Caco-2 (cell line): ENCODE data around the gene MAN1A1. TPM values are rescaled to one million over a fixed set of nuclear protein-coding genes. Genes with fewer than 3 reads are reported as not detected.

ENCODE experiments used
- BruUV-seq: library from RNA; stranded (reverse); fragments of 400-500 nt; replicated peaks from 2 replicates; lab custom pipeline; 2021; lab: Mats Ljungman, UMichigan
- CTCF ChIA-PET: fragments of 300-600 bp; sonication (Branson Sonifier 250); formaldehyde crosslinking; loops from one replicate; lab custom pipeline; 2022; ENCODE audit warnings: antibody characterized with exemption; lab: Charles Lee
- POLR2A ChIA-PET: fragments of 300-600 bp; sonication (Branson Sonifier 250); formaldehyde crosslinking; loops from one replicate; lab custom pipeline; 2022; ENCODE audit warnings: antibody characterized with exemption; lab: Charles Lee
- DNase-seq, 2 experiments: peaks; one replicate each; pipeline versions ENCODE4 v3.0.0 to v3.0.0-alpha.2; 2020 to 2022
- H3K27me3 ChIP-seq: replicated peaks from 2 replicates; pipeline ENCODE4 v1.6.0; 2011; ENCODE audit warnings: low read length; ENCODE audit not compliant: control insufficient read depth, insufficient read depth
- H3K36me3 ChIP-seq: 2 replicates; pipeline ENCODE4 v1.5.1; 2011; ENCODE audit warnings: low read length; ENCODE audit not compliant: control insufficient read depth, insufficient read depth
- H3K4me1 ChIP-seq: fragments of 250-450 bp; sonication (Bioruptor Pico); 2 replicates; pipeline ENCODE4 v1.5.1; 2020; ENCODE audit warnings: mild to moderate bottlenecking
- H3K4me3 ChIP-seq: 2 replicates; pipeline ENCODE4 v1.5.1; 2011; ENCODE audit warnings: low read depth, mild to moderate bottlenecking, control low read depth, low read length
- H3K9me3 ChIP-seq: fragments of 250-450 bp; sonication (Bioruptor Pico); 2 replicates; pipeline ENCODE4 v1.5.1; 2020; ENCODE audit warnings: mild to moderate bottlenecking, moderate library complexity
- H3K27ac Mint-ChIP-seq: one replicate; pipeline ENCODE4 v1.8.0; 2022; ENCODE audit warnings: mixed read lengths; ENCODE audit not compliant: unreplicated experiment
- H3K27me3 Mint-ChIP-seq: one replicate; pipeline ENCODE4 v1.8.0; 2022; ENCODE audit warnings: mixed read lengths; ENCODE audit not compliant: insufficient read depth, unreplicated experiment
- H3K36me3 Mint-ChIP-seq: one replicate; pipeline ENCODE4 v1.8.0; 2022; ENCODE audit warnings: mild to moderate bottlenecking, mixed read lengths; ENCODE audit not compliant: insufficient read depth, unreplicated experiment
- H3K4me1 Mint-ChIP-seq: one replicate; pipeline ENCODE4 v1.8.0; 2022; ENCODE audit warnings: low read depth, mixed read lengths; ENCODE audit not compliant: unreplicated experiment
- H3K4me3 Mint-ChIP-seq: one replicate; pipeline ENCODE4 v1.8.0; 2022; ENCODE audit warnings: mild to moderate bottlenecking, moderate library complexity, mixed read lengths; ENCODE audit not compliant: unreplicated experiment
- H3K9me3 Mint-ChIP-seq: one replicate; pipeline ENCODE4 v1.8.0; 2022; ENCODE audit warnings: mixed read lengths; ENCODE audit not compliant: unreplicated experiment
- CTCF ChIP-seq, 2 experiments: fragments of 200-600 bp in 1 of 2; IDR thresholded peaks; 1 replicate in 1 of 2; 2 replicates in 1 of 2; pipeline versions ENCODE4 v1.5.1 to v1.8.0; 2011 to 2022; ENCODE audit warnings: antibody characterized with exemption in 1 of 2, control low read depth in 1 of 2, inconsistent platforms in 1 of 2, low read depth in 1 of 2, low read length in 1 of 2, mild to moderate bottlenecking in 1 of 2, moderate library complexity in 1 of 2; ENCODE audit not compliant: insufficient read depth in 1 of 2, severe bottlenecking in 1 of 2, unreplicated experiment in 1 of 2
- intact Hi-C: fragments of 100-400 bp; cut with micrococcal nuclease; formaldehyde crosslinking; loops from one replicate; pipeline ENCODE4 v1.10.0; 2022; ENCODE audit not compliant: unreplicated experiment
- total RNA-seq: library from RNA; stranded (reverse); gene quantifications from 2 replicates; pipeline ENCODE4 v1.2.3, GENCODE V29; 2022

The MAN1A1 gene
- total RNA-seq, 1 experiment from 2014 or later: 28.7 TPM

DNA sequence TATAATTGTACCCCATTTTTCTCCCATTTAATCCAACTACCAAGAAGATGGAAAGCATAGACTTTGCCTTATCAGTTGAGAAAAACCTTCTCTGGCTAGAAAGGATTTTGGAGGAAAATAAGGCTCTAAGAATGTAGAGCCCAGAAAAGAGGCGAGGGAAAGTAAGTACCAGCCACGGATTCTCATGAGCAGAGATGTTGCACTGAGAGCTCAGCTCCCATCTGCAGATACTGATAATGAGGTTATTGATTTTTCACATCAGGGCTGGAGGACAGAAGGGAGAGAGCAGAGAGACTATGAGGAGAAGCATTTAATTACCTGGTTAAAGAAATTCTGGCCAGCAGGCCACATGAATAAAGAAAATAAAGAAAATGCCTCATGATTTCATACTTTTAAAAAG, 166.7 kb downstream of the MAN1A1 start:
- Histone ChIP-seq H3K27me3 (no peaks in the 10 kb centered on the region), H3K36me3 (no peaks in the 10 kb centered on the region; the same call in 1 of the 2 replicates), H3K4me3 (no peak overlapping the region), H3K9me3 (no peaks in the 10 kb centered on the region), H3K4me1 (no peaks in the 10 kb centered on the region)
- POLR2A ChIA-PET: no interaction called here
- Mint-ChIP-seq H3K4me1 (no peaks in the 10 kb centered on the region), H3K4me3 (no peak overlapping the region), H3K36me3 (peaks cover 33% of the 10 kb centered on the region), H3K27ac (no peak overlapping the region), H3K27me3 (no peaks in the 10 kb centered on the region), H3K9me3 (no peaks in the 10 kb centered on the region)
- intact Hi-C loops: no loop called here
- DNase-seq: no peak
- no peak for TF ChIP-seq CTCF (IDR thresholded peaks at IDR 0.05; ENCODE audit: insufficient read depth in 1 of 2, low read depth in 1 of 2, low read length in 1 of 2, severe bottlenecking in 1 of 2, unreplicated experiment in 1 of 2)
- BruUV-seq: no TSS peak
- CTCF ChIA-PET: no interaction called here

GRCh38 chr6:119182216-119182803, 167.3 kb downstream of the MAN1A1 start:
- TF ChIP-seq CTCF (IDR thresholded peaks at IDR 0.05; ENCODE audit: insufficient read depth in 1 of 2, low read depth in 1 of 2, low read length in 1 of 2, severe bottlenecking in 1 of 2, unreplicated experiment in 1 of 2): no peak
- intact Hi-C loops: no loop called here
- Histone ChIP-seq H3K4me1 (no peaks in the 10 kb centered on the region), H3K36me3 (no peaks in the 10 kb centered on the region; the same call in 1 of the 2 replicates), H3K27me3 (no peaks in the 10 kb centered on the region), H3K9me3 (no peaks in the 10 kb centered on the region), H3K4me3 (no peak overlapping the region)
- no peak overlapping the region for H3K4me3 Mint-ChIP-seq
- H3K27ac Mint-ChIP-seq: no peak overlapping the region
- CTCF ChIA-PET: no interaction called here
- no peaks in the 10 kb centered on the region for H3K27me3 Mint-ChIP-seq
- DNase-seq: no peak
- no TSS peak for BruUV-seq
- H3K36me3 Mint-ChIP-seq: peaks cover 33% of the 10 kb centered on the region
- H3K9me3 Mint-ChIP-seq: no peaks in the 10 kb centered on the region
- H3K4me1 Mint-ChIP-seq: no peaks in the 10 kb centered on the region
- POLR2A ChIA-PET: no interaction called here

DNA sequence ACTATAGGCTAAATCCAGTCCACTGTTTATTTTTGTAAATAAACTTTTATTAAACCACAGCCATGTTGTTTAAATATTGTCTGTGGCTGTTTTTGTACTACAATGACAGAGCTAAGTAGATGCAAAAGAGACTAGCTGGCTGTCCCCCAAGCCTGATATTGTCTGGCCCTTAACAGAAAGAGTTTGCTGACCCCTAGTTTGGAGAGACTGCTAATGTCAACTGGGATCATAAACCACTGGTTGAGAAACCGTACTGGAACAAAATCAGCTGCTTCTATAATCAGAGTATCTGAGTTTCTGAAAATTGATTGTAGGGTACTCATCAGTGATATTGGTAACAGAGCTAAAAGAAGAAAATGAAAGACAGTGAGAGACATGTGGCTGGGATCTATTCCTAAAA, 168.5 kb downstream of the MAN1A1 start:
- no peaks in the 10 kb centered on the region for H3K9me3 Mint-ChIP-seq
- intact Hi-C loops: no loop called here
- H3K36me3 Mint-ChIP-seq: peaks cover 30% of the 10 kb centered on the region
- Histone ChIP-seq H3K27me3 (no peaks in the 10 kb centered on the region), H3K4me1 (no peaks in the 10 kb centered on the region), H3K4me3 (no peak overlapping the region), H3K36me3 (no peaks in the 10 kb centered on the region; the same call in 1 of the 2 replicates), H3K9me3 (no peaks in the 10 kb centered on the region)
- H3K4me3 Mint-ChIP-seq: no peak overlapping the region
- ChIA-PET POLR2A (no interaction called here), CTCF (no interaction called here)
- no peak overlapping the region for H3K27ac Mint-ChIP-seq
- H3K27me3 Mint-ChIP-seq: no peaks in the 10 kb centered on the region
- H3K4me1 Mint-ChIP-seq: no peaks in the 10 kb centered on the region
- no peak for TF ChIP-seq CTCF (IDR thresholded peaks at IDR 0.05; ENCODE audit: insufficient read depth in 1 of 2, low read depth in 1 of 2, low read length in 1 of 2, severe bottlenecking in 1 of 2, unreplicated experiment in 1 of 2)
- no peak for DNase-seq
- BruUV-seq: no TSS peak
